Mucosa of stomach (tissue), 1 donor: Measurements from ENCODE around the gene PFKP.
"Not testable (repeated sequence)": the region's sequence is repeated elsewhere in the genome, so short reads cannot be mapped to it uniquely, and the experiment has no call there.

Experiments
- H3K27me3 ChIP-seq: one replicate; pipeline ENCODE4 v1.7.0; 2013; ENCODE audit warnings: mild to moderate bottlenecking, low read length; ENCODE audit not compliant: control insufficient read depth, insufficient read depth
- H3K36me3 ChIP-seq: one replicate; pipeline ENCODE4 v1.7.0; 2013; ENCODE audit warnings: low read length; ENCODE audit not compliant: control insufficient read depth, insufficient read depth
- H3K4me1 ChIP-seq: one replicate; pipeline ENCODE4 v1.7.0; 2013; ENCODE audit warnings: mild to moderate bottlenecking, low read length; ENCODE audit not compliant: control insufficient read depth, insufficient read depth
- H3K4me3 ChIP-seq: one replicate; pipeline ENCODE4 v1.7.0; 2013; ENCODE audit warnings: low read length
- H3K9ac ChIP-seq: one replicate; pipeline ENCODE4 v1.7.0; 2013; ENCODE audit warnings: mild to moderate bottlenecking, low read length, moderate library complexity
- H3K9me3 ChIP-seq: one replicate; pipeline ENCODE4 v1.7.0; 2013; ENCODE audit warnings: mild to moderate bottlenecking, low read length, moderate library complexity; ENCODE audit not compliant: control insufficient read depth
- donor health status: Pancreatic carcinoma.

Gene PFKP

DNA sequence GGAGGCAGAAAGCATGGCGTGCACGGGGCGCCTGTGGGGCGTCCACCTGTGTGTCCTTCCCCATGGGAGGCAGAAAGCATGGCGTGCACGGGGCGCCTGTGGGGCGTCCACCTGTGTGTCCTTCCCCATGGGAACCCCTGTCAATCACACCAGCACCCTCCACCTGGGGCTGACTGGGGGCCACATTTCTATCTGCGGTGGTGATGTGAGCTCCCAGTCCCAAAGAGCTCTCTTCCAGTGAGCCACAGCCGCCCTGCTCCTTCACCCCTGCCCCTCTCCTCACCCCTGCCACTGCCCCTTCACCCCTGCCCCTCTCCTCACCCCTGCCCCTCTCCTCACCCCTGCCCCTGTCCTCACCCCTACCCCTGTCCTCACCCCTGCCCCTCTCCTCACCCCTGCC, 39.0 kb downstream of the PFKP start:
- not testable (repeated sequence) for H3K9me3 ChIP-seq, H3K4me1 ChIP-seq, H3K27me3 ChIP-seq, H3K36me3 ChIP-seq, H3K4me3 ChIP-seq, H3K9ac ChIP-seq

DNA sequence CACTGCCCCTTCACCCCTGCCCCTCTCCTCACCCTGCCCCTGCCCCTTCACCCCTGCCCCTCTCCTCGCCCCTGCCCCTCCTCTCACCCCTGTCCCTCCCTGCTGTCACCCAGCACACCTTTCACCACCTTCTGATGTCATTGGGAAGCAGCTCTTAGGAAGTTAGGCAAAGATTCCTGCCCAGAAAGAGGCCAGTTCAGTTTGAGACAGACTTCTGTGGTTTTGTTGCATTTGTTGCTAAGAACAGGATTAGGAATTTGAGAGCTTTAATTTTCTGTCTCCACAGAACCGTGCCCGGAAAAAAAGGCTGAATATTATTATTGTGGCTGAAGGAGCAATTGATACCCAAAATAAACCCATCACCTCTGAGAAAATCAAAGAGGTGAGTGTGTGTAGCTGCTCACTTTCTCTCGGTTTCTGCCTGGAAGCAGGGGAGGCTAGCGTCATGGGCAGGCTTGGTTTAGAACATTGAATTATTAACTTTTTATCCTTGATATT, 39.6 kb downstream of the PFKP start:
- Histone ChIP-seq H3K4me3 (no peak overlapping the region), H3K9ac (no peak overlapping the region), H3K27me3 (no peaks in the 10 kb centered on the region), H3K9me3 (no peaks in the 10 kb centered on the region), H3K36me3 (peaks cover 8% of the 10 kb centered on the region), H3K4me1 (peaks cover 5% of the 10 kb centered on the region)

DNA sequence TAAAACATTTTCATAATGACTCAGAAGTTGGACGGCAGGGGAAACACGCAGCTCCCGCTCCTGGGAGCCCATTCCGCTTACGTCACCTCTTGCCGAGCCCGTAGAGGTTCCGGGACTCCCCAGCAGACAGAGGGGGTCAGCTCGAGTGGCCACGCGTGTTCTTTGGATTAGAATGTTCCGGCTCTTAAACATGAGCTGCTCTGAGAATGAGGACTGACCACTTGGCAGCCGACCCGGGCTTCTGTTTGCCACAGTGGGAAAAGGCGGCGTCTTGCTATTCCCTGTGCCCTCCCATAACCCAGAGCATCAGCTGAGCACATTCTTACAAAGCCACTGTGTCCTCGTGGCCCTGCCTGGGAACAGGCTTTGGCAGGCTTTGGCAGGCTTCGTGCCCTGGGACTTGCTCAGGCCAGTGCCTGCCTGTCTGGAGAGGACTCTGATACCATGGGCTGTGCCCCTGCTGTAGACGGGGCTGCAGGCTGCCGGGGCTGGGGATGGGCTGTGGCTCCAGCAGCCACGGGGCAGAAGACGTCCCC, 40.1 kb downstream of the PFKP start:
- Histone ChIP-seq H3K36me3 (peaks cover 8% of the 10 kb centered on the region), H3K9me3 (no peaks in the 10 kb centered on the region), H3K9ac (no peak overlapping the region), H3K4me1 (peaks cover 5% of the 10 kb centered on the region), H3K27me3 (no peaks in the 10 kb centered on the region), H3K4me3 (no peak overlapping the region)

DNA sequence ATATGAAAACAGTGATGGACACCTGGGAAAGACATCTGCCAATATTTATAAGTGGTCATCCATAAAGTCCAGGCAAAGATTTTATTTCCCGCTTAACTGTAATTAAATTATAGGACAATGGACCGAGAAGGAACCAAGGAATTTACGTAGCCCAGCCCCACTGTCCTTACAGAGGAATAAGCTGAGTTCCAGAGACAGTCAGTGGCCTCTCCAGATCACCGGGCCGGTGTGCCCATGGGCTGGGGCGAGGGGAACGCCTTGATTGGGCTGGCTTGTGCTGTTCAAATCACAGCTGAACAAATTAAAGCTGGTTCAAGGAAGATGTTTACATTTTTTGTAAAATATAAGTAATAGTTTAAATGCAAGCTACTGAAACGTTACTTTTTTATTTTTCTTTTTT, 40.7 kb downstream of the PFKP start:
- Histone ChIP-seq H3K27me3 (no peaks in the 10 kb centered on the region), H3K36me3 (peaks cover 10% of the 10 kb centered on the region), H3K4me3 (no peak overlapping the region), H3K9ac (no peak overlapping the region), H3K4me1 (peaks cover 1% of the 10 kb centered on the region), H3K9me3 (no peaks in the 10 kb centered on the region)

- no peaks in the 10 kb centered on the region for H3K9me3 ChIP-seq
- no peak overlapping the region for H3K9ac ChIP-seq
- no peaks in the 10 kb centered on the region for H3K27me3 ChIP-seq
- no peaks in the 10 kb centered on the region for H3K4me1 ChIP-seq
- peaks cover 11% of the 10 kb centered on the region for H3K36me3 ChIP-seq
- no peak overlapping the region for H3K4me3 ChIP-seq
Measured at GRCh38 chr10:3108575-3109105, 41.3 kb downstream of the PFKP start.

- H3K4me3 ChIP-seq: no peak overlapping the region
- H3K36me3 ChIP-seq: peaks cover 11% of the 10 kb centered on the region
- H3K9me3 ChIP-seq: no peaks in the 10 kb centered on the region
- no peaks in the 10 kb centered on the region for H3K4me1 ChIP-seq
- H3K9ac ChIP-seq: no peak overlapping the region
- H3K27me3 ChIP-seq: no peaks in the 10 kb centered on the region
Measured at GRCh38 chr10:3109196-3109595, 41.8 kb downstream of the PFKP start.

DNA sequence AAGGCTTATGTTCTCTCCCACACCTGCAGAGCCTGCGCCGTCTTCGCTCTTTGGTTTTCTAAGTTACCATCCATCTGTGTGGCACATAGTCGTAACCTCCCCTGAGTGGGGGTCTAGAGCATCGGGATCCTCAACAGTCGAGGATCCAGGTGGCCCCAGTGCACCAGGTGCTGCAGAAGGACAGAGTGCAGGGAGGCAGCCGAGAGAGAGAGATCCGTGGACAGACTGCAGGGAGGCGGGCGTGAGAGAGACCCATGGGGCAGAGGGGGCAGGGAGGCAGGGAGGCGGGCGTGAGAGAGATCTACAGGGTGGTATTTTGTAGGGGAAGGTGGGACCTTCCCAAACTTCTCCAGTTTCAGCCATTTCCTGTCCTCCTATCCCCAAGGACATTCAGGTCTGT, 42.3 kb downstream of the PFKP start:
- H3K9me3 ChIP-seq: no peaks in the 10 kb centered on the region
- peaks cover 11% of the 10 kb centered on the region for H3K36me3 ChIP-seq
- no peaks in the 10 kb centered on the region for H3K27me3 ChIP-seq
- no peak overlapping the region for H3K9ac ChIP-seq
- H3K4me3 ChIP-seq: no peak overlapping the region
- no peaks in the 10 kb centered on the region for H3K4me1 ChIP-seq

DNA sequence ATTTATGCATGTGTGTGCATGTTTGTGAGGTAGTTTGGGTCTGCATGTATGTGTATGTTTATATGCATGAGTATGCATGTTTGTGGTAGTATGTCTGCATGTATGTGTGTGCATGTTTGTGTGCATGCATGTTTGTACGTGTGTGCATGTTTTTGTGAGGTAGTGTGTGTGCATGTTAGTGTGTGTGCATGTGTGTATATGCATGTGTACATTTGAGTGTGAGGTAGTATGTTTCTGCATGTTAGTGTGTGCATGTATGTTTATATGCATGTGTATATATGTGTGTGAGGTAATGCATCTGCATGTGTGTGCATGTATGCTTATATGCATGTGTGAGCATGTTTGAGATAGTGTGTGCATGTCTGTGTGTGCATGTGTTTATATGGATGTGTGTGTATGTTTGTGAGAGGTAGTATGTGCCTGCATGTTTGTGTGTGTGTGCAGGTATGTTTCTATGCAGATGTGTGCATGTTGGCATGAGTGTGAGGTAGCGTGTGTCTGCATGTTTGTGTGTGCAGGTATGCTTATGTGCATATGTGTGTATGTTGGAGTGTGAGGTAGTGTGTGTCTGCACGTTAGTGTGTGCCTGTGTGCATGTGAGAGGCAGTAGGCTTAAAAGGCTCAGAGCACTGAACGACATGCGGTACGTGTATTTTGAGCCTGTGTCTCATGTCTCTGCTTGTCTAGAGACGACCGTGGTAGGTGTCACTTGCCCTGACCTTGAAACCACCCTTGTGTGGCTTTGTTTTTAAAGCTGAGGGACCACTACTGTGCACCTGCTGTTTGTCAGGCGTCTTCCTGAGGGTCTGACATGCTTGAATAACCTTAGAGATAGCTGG, 43.7 kb downstream of the PFKP start:
- Histone ChIP-seq H3K36me3 (peaks cover 8% of the 10 kb centered on the region), H3K27me3 (no peaks in the 10 kb centered on the region), H3K4me1 (no peaks in the 10 kb centered on the region), H3K9me3 (no peaks in the 10 kb centered on the region), H3K9ac (no peak overlapping the region), H3K4me3 (no peak overlapping the region)

DNA sequence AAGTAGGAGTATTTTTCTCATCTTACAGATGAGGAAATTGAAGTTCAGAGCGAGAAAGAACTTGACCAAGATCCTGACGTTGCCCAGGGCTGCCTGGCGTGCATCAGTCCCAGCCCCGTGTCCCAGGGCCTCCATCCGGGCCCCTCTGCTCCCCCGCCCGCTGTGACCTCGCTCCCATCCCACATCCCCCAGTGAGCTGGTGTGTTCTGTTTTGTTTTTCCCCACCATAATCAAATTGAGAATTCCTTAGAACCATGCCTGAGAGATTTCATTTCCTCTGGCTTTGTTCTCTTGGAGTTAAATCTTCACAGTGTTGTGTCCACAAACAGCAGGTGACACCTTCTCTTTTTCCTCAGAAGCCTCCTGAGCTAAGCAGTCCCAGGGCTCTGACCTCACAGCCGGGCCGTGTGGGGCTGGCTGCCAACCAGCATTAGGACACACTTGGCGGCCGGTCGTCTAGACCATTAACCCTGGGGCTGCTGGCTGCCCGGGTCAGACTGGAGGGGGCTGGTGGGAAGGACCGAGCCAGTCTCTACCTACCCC, 44.3 kb downstream of the PFKP start:
- Histone ChIP-seq H3K36me3 (peaks cover 8% of the 10 kb centered on the region), H3K9ac (no peak overlapping the region), H3K27me3 (no peaks in the 10 kb centered on the region), H3K9me3 (no peaks in the 10 kb centered on the region), H3K4me3 (no peak overlapping the region), H3K4me1 (no peaks in the 10 kb centered on the region)

DNA sequence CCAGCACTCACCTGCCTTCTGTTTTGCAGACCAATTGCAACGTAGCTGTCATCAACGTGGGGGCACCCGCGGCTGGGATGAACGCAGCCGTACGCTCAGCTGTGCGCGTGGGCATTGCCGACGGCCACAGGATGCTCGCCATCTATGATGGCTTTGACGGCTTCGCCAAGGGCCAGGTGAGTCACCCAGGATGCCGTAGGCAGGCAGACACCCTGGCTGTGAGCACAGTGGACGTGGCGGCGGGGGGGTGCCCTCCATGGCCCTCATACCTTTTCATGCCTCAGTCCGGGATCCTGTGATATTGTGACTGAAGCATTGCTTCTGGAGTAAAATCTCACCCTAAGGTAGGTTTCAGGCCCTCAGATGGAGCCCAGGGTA, 46.0 kb downstream of the PFKP start:
- no peak overlapping the region for H3K9ac ChIP-seq
- H3K9me3 ChIP-seq: no peaks in the 10 kb centered on the region
- H3K4me1 ChIP-seq: no peaks in the 10 kb centered on the region
- H3K36me3 ChIP-seq: peaks cover 8% of the 10 kb centered on the region
- H3K4me3 ChIP-seq: no peak overlapping the region
- no peaks in the 10 kb centered on the region for H3K27me3 ChIP-seq

- Histone ChIP-seq H3K9me3 (no peaks in the 10 kb centered on the region), H3K36me3 (peaks cover 3% of the 10 kb centered on the region), H3K4me3 (no peak overlapping the region), H3K27me3 (no peaks in the 10 kb centered on the region), H3K4me1 (peaks cover 4% of the 10 kb centered on the region), H3K9ac (no peak overlapping the region)
Measured at GRCh38 chr10:3115685-3116084, 48.3 kb downstream of the PFKP start.

- H3K9me3 ChIP-seq: no peaks in the 10 kb centered on the region
- H3K4me3 ChIP-seq: no peak overlapping the region
- H3K27me3 ChIP-seq: no peaks in the 10 kb centered on the region
- peaks cover 4% of the 10 kb centered on the region for H3K4me1 ChIP-seq
- peaks cover 3% of the 10 kb centered on the region for H3K36me3 ChIP-seq
- H3K9ac ChIP-seq: no peak overlapping the region
Measured at GRCh38 chr10:3116508-3117100, 49.3 kb downstream of the PFKP start.
